Measurements from ENCODE around the gene KIF23.

DNA sequence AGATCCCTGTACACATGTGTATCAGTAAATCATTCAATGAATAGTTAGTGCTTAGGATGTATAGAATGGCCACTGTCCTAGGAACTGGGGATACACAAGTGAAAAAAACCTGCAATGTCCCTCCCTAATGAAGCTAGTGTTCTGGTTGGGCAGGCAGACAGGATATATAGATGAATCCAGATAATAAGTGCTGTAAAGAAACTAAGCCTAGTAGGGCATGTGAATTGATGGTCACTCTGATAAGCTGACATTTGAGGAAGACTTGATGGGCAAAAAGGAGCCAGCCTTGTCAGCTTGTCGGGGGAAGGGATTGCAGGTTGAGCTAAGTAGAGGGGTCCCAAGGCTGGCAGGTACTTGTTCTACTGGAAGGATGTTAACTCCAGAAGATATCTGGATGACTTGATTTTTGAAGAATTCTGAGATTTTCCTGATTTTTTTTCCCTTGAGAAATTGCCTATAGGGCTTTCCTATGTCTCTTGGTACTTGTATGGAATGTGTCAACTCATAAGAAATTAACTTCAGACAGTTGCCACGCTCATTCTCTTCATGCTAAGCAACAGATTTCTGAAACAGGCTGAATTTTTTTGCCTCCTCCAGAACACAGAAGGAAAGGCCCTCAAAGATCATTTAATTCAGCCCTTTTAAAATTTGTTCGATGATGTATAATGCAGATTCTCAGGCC, 6.3 kb upstream of the KIF23 start:
- no peak for TF ChIP-seq POLR2A (IDR thresholded peaks at IDR 0.05)
- TF ChIP-seq, protein P1, sequence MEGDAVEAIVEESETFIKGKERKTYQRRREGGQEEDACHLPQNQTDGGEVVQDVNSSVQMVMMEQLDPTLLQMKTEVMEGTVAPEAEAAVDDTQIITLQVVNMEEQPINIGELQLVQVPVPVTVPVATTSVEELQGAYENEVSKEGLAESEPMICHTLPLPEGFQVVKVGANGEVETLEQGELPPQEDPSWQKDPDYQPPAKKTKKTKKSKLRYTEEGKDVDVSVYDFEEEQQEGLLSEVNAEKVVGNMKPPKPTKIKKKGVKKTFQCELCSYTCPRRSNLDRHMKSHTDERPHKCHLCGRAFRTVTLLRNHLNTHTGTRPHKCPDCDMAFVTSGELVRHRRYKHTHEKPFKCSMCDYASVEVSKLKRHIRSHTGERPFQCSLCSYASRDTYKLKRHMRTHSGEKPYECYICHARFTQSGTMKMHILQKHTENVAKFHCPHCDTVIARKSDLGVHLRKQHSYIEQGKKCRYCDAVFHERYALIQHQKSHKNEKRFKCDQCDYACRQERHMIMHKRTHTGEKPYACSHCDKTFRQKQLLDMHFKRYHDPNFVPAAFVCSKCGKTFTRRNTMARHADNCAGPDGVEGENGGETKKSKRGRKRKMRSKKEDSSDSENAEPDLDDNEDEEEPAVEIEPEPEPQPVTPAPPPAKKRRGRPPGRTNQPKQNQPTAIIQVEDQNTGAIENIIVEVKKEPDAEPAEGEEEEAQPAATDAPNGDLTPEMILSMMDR (IDR thresholded peaks at IDR 0.05): no peak

Measured in uterus (tissue), 2 donors.